Measurements from ENCODE around the gene CLHC1. TPM values are rescaled to one million over a fixed set of nuclear protein-coding genes. Genes with fewer than 3 reads are reported as not detected.
"Not testable (repeated sequence)": the region's sequence is repeated elsewhere in the genome, so short reads cannot be mapped to it uniquely, and the experiment has no call there.

CLHC1 gene
- total and polyA plus RNA-seq, 4 donors: 18.4 to 29.6 (median 24.2) TPM

GRCh38 chr2:55235724-55236538 is 3.8 kb upstream of the CLHC1 start:
- Histone ChIP-seq H3K9me3 (ENCODE audit: control insufficient read depth, insufficient read depth, low read length) (no peaks in the 10 kb centered on the region), H3K36me3 (ENCODE audit: control insufficient read depth, insufficient read depth, low read length) (peaks cover 12% of the 10 kb centered on the region), H3K4me3 (ENCODE audit: low read depth, low read length) (no peak overlapping the region), H3K27me3 (ENCODE audit: control insufficient read depth, insufficient read depth, low read length) (no peaks in the 10 kb centered on the region), H3K4me1 (ENCODE audit: control insufficient read depth, insufficient read depth, low read length) (peaks cover 9% of the 10 kb centered on the region), H3K27ac (ENCODE audit: low read depth, low read length) (no peak overlapping the region)
- DNase-seq (ENCODE audit: low read depth in 4 of 6, low spot score in 6 of 6): no peak
- no CpG with 5 or more reads among the region's 3 CpGs for WGBS (ENCODE audit: insufficient coverage)

GRCh38 chr2:55233658-55233940 is 1.5 kb upstream of the CLHC1 start:
- no peaks in the 10 kb centered on the region for H3K27me3 ChIP-seq (ENCODE audit: control insufficient read depth, insufficient read depth, low read length)
- no peak for DNase-seq (ENCODE audit: low read depth in 4 of 6, low spot score in 6 of 6)
- peaks cover 12% of the 10 kb centered on the region for H3K4me1 ChIP-seq (ENCODE audit: control insufficient read depth, insufficient read depth, low read length)
- H3K36me3 ChIP-seq (ENCODE audit: control insufficient read depth, insufficient read depth, low read length): peaks cover 12% of the 10 kb centered on the region
- H3K27ac ChIP-seq (ENCODE audit: low read depth, low read length): no peak overlapping the region
- 75% methylated on average over 5 of the region's 7 CpGs for WGBS (ENCODE audit: insufficient coverage)
- peak overlapping the region; percentile 82 for H3K4me3 ChIP-seq (ENCODE audit: low read depth, low read length)
- H3K9me3 ChIP-seq (ENCODE audit: control insufficient read depth, insufficient read depth, low read length): no peaks in the 10 kb centered on the region

GRCh38 chr2:55232863-55233657 is 967 bp upstream of the CLHC1 start:
- peaks cover 12% of the 10 kb centered on the region for H3K36me3 ChIP-seq (ENCODE audit: control insufficient read depth, insufficient read depth, low read length)
- H3K27ac ChIP-seq (ENCODE audit: low read depth, low read length): peak overlapping the region; percentile 89
- H3K4me3 ChIP-seq (ENCODE audit: low read depth, low read length): peak overlapping the region; percentile 82
- no peaks in the 10 kb centered on the region for H3K9me3 ChIP-seq (ENCODE audit: control insufficient read depth, insufficient read depth, low read length)
- H3K27me3 ChIP-seq (ENCODE audit: control insufficient read depth, insufficient read depth, low read length): no peaks in the 10 kb centered on the region
- 8% methylated on average over 25 of the region's 33 CpGs for WGBS (ENCODE audit: insufficient coverage)
- H3K4me1 ChIP-seq (ENCODE audit: control insufficient read depth, insufficient read depth, low read length): peaks cover 12% of the 10 kb centered on the region
- DNase-seq (ENCODE audit: low read depth in 4 of 6, low spot score in 6 of 6): peak in 1 of 6 donors; percentile 2

GRCh38 chr2:55231546-55232083 is 478 bp downstream of the CLHC1 start:
- Histone ChIP-seq H3K9me3 (ENCODE audit: control insufficient read depth, insufficient read depth, low read length) (no peaks in the 10 kb centered on the region), H3K4me3 (ENCODE audit: low read depth, low read length) (peak overlapping the region; percentile 82), H3K27me3 (ENCODE audit: control insufficient read depth, insufficient read depth, low read length) (no peaks in the 10 kb centered on the region), H3K4me1 (ENCODE audit: control insufficient read depth, insufficient read depth, low read length) (peaks cover 12% of the 10 kb centered on the region), H3K27ac (ENCODE audit: low read depth, low read length) (peak overlapping the region; percentile 89), H3K36me3 (ENCODE audit: control insufficient read depth, insufficient read depth, low read length) (peaks cover 12% of the 10 kb centered on the region)
- 0% methylated on average over 7 of the region's 13 CpGs for WGBS (ENCODE audit: insufficient coverage)
- no peak for DNase-seq (ENCODE audit: low read depth in 4 of 6, low spot score in 6 of 6)

GRCh38 chr2:55230551-55230950 is 1.5 kb downstream of the CLHC1 start:
- no peaks in the 10 kb centered on the region for H3K9me3 ChIP-seq (ENCODE audit: control insufficient read depth, insufficient read depth, low read length)
- H3K27ac ChIP-seq (ENCODE audit: low read depth, low read length): no peak overlapping the region
- WGBS (ENCODE audit: insufficient coverage): 91% methylated on average over 2 of the region's 3 CpGs
- no peaks in the 10 kb centered on the region for H3K27me3 ChIP-seq (ENCODE audit: control insufficient read depth, insufficient read depth, low read length)
- no peak for DNase-seq (ENCODE audit: low read depth in 4 of 6, low spot score in 6 of 6)
- H3K4me1 ChIP-seq (ENCODE audit: control insufficient read depth, insufficient read depth, low read length): peaks cover 12% of the 10 kb centered on the region
- H3K4me3 ChIP-seq (ENCODE audit: low read depth, low read length): no peak overlapping the region
- H3K36me3 ChIP-seq (ENCODE audit: control insufficient read depth, insufficient read depth, low read length): peaks cover 10% of the 10 kb centered on the region

GRCh38 chr2:55229221-55229620 is 2.9 kb downstream of the CLHC1 start:
- Histone ChIP-seq H3K36me3 (ENCODE audit: control insufficient read depth, insufficient read depth, low read length) (peaks cover 13% of the 10 kb centered on the region), H3K4me3 (ENCODE audit: low read depth, low read length) (no peak overlapping the region), H3K27me3 (ENCODE audit: control insufficient read depth, insufficient read depth, low read length) (no peaks in the 10 kb centered on the region), H3K4me1 (ENCODE audit: control insufficient read depth, insufficient read depth, low read length) (peaks cover 10% of the 10 kb centered on the region), H3K27ac (ENCODE audit: low read depth, low read length) (no peak overlapping the region), H3K9me3 (ENCODE audit: control insufficient read depth, insufficient read depth, low read length) (no peaks in the 10 kb centered on the region)
- no peak for DNase-seq (ENCODE audit: low read depth in 4 of 6, low spot score in 6 of 6)
- WGBS (ENCODE audit: insufficient coverage): 94% methylated on average over 2 of the region's 2 CpGs

- H3K27me3 ChIP-seq (ENCODE audit: control insufficient read depth, insufficient read depth, low read length): no peaks in the 10 kb centered on the region
- H3K27ac ChIP-seq (ENCODE audit: low read depth, low read length): no peak overlapping the region
These were observed 3.9 kb downstream of the CLHC1 start for GRCh38 chr2:55228226-55228563.

GRCh38 chr2:55227437-55228225 is 4.5 kb downstream of the CLHC1 start:
- 80% methylated on average over 2 of the region's 7 CpGs for WGBS (ENCODE audit: insufficient coverage)
- H3K27me3 ChIP-seq (ENCODE audit: control insufficient read depth, insufficient read depth, low read length); H3K9me3 ChIP-seq (ENCODE audit: control insufficient read depth, insufficient read depth, low read length); H3K27ac ChIP-seq (ENCODE audit: low read depth, low read length); H3K4me1 ChIP-seq (ENCODE audit: control insufficient read depth, insufficient read depth, low read length); H3K4me3 ChIP-seq (ENCODE audit: low read depth, low read length); DNase-seq (ENCODE audit: low read depth in 4 of 6, low spot score in 6 of 6): not testable (repeated sequence)
- peaks cover 12% of the 10 kb centered on the region for H3K36me3 ChIP-seq (ENCODE audit: control insufficient read depth, insufficient read depth, low read length)

More at GRCh38 chr2:55228226-55228563, 3.9 kb downstream of the CLHC1 start:
- H3K9me3 ChIP-seq (ENCODE audit: control insufficient read depth, insufficient read depth, low read length): no peaks in the 10 kb centered on the region
- H3K36me3 ChIP-seq (ENCODE audit: control insufficient read depth, insufficient read depth, low read length): peaks cover 12% of the 10 kb centered on the region
- peaks cover 4% of the 10 kb centered on the region for H3K4me1 ChIP-seq (ENCODE audit: control insufficient read depth, insufficient read depth, low read length)
- H3K4me3 ChIP-seq (ENCODE audit: low read depth, low read length): no peak overlapping the region
- peak in 1 of 6 donors; percentile 6 for DNase-seq (ENCODE audit: low read depth in 4 of 6, low spot score in 6 of 6)

- Histone ChIP-seq H3K27me3 (ENCODE audit: control insufficient read depth, insufficient read depth, low read length) (no peaks in the 10 kb centered on the region), H3K4me3 (ENCODE audit: low read depth, low read length) (no peak overlapping the region), H3K27ac (ENCODE audit: low read depth, low read length) (no peak overlapping the region), H3K36me3 (ENCODE audit: control insufficient read depth, insufficient read depth, low read length) (peaks cover 12% of the 10 kb centered on the region), H3K9me3 (ENCODE audit: control insufficient read depth, insufficient read depth, low read length) (no peaks in the 10 kb centered on the region), H3K4me1 (ENCODE audit: control insufficient read depth, insufficient read depth, low read length) (peaks cover 4% of the 10 kb centered on the region)
- DNase-seq (ENCODE audit: low read depth in 4 of 6, low spot score in 6 of 6): no peak
- 88% methylated on average over 9 of the region's 19 CpGs for WGBS (ENCODE audit: insufficient coverage)
These were observed 6.5 kb downstream of the CLHC1 start for GRCh38 chr2:55225481-55226020.

All from spinal cord (tissue), 10 donors.